CD8-positive, alpha-beta memory T cell (primary cell): ENCODE measurements around the gene ANO1. TPM values are rescaled to one million over a fixed set of nuclear protein-coding genes. Genes with fewer than 3 reads are reported as not detected.

Experiments used
- CTCF ChIA-PET: fragments of 350-600 bp; sonication (Branson Sonifier 250); formaldehyde crosslinking; loops from one replicate; lab custom pipeline; 2021; ENCODE audit warnings: antibody characterized with exemption; lab: Charles Lee
- POLR2A ChIA-PET: fragments of 350-600 bp; sonication (Branson Sonifier 250); formaldehyde crosslinking; loops from one replicate; lab custom pipeline; 2021; ENCODE audit warnings: antibody characterized with exemption; lab: Charles Lee
- DNase-seq, 5 donors: peaks; one replicate each; pipeline versions ENCODE4 v3.0.0 to v3.0.0-alpha.2; 2020 to 2022; ENCODE audit warnings: mixed read lengths in 1 of 5
- H3K27ac ChIP-seq: one replicate; pipeline ENCODE4 v1.7.0; 2013; ENCODE audit warnings: low read depth, mild to moderate bottlenecking, low read length, moderate library complexity
- H3K27me3 ChIP-seq: 2 replicates; pipeline ENCODE4 v1.7.0; 2013; ENCODE audit warnings: low read length, mild to moderate bottlenecking; ENCODE audit not compliant: insufficient read depth, poor library complexity, severe bottlenecking
- H3K36me3 ChIP-seq: 2 replicates; pipeline ENCODE4 v1.7.0; 2013; ENCODE audit warnings: mild to moderate bottlenecking, low read length, moderate library complexity; ENCODE audit not compliant: insufficient read depth
- H3K4me1 ChIP-seq: 2 replicates; pipeline ENCODE4 v1.7.0; 2013; ENCODE audit warnings: mild to moderate bottlenecking, low read length, moderate library complexity; ENCODE audit not compliant: insufficient read depth
- H3K4me3 ChIP-seq: 2 replicates; pipeline ENCODE4 v1.7.0; 2013; ENCODE audit warnings: mild to moderate bottlenecking, low read length
- H3K9me3 ChIP-seq: 2 replicates; pipeline ENCODE4 v1.7.0; 2013; ENCODE audit warnings: mild to moderate bottlenecking, low read length
- H3K27ac Mint-ChIP-seq, 8 donors: one replicate each; pipeline ENCODE4 v1.8.0; 2020 to 2021; ENCODE audit warnings: mixed read lengths in 8 of 8, mild to moderate bottlenecking in 6 of 8, inconsistent platforms in 3 of 8, moderate library complexity in 3 of 8
- H3K27me3 Mint-ChIP-seq, 2 donors: one replicate each; pipeline ENCODE4 v1.8.0; 2020 to 2021; ENCODE audit warnings: mixed read lengths in 2 of 2, mild to moderate bottlenecking in 1 of 2, moderate library complexity in 1 of 2
- H3K36me3 Mint-ChIP-seq, 3 donors: one replicate each; pipeline ENCODE4 v1.8.0; 2020 to 2021; ENCODE audit warnings: mixed read lengths in 3 of 3, inconsistent platforms in 1 of 3, mild to moderate bottlenecking in 1 of 3
- H3K4me1 Mint-ChIP-seq, 3 donors: one replicate each; pipeline ENCODE4 v1.8.0; 2020 to 2021; ENCODE audit warnings: mixed read lengths in 3 of 3, inconsistent platforms in 1 of 3, mild to moderate bottlenecking in 1 of 3
- H3K4me3 Mint-ChIP-seq, 7 donors: one replicate each; pipeline ENCODE4 v1.8.0; 2020 to 2021; ENCODE audit warnings: mixed read lengths in 7 of 7, mild to moderate bottlenecking in 6 of 7, moderate library complexity in 4 of 7, inconsistent platforms in 2 of 7
- H3K9me3 Mint-ChIP-seq, 5 donors: one replicate each; pipeline ENCODE4 v1.8.0; 2020 to 2022; ENCODE audit warnings: mixed read lengths in 5 of 5, mild to moderate bottlenecking in 3 of 5, moderate library complexity in 2 of 5, inconsistent platforms in 1 of 5
- polyA plus RNA-seq: library from polyadenylated mRNA; unstranded; fragments of 300-500 nt; fragmentation: Illumina TruSeq; gene quantifications from one replicate; pipeline ENCODE4 v1.2.3, GENCODE V29; 2021
- total RNA-seq, 2 experiments: library from RNA; stranded (reverse); gene quantifications; one replicate each; pipeline ENCODE4 v1.2.3, GENCODE V29; 2021

The ANO1 gene
- total and polyA plus RNA-seq, 3 experiments from 2014 or later, result not detected

DNA sequence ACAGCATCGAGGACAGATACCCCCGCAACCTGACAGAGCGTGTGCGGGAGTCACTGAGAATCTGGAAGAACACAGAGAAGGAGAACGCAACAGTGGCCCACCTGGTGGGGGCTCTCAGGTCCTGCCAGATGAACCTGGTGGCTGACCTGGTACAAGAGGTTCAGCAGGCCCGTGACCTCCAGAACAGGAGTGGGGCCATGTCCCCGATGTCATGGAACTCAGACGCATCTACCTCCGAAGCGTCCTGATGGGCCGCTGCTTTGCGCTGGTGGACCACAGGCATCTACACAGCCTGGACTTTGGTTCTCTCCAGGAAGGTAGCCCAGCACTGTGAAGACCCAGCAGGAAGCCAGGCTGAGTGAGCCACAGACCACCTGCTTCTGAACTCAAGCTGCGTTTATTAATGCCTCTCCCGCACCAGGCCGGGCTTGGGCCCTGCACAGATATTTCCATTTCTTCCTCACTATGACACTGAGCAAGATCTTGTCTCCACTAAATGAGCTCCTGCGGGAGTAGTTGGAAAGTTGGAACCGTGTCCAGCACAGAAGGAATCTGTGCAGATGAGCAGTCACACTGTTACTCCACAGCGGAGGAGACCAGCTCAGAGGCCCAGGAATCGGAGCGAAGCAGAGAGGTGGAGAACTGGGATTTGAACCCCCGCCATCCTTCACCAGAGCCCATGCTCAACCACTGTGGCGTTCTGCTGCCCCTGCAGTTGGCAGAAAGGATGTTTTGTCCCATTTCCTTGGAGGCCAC lies 128.3 kb downstream of the ANO1 start:
- CTCF ChIA-PET, result interaction anchor here (1.2 to 2.0 kb wide), 3 partner anchors 8 to 10 kb away, joined by 3 to 5 read pairs (median 5); no protein-coding TSS in a partner anchor
- Mint-ChIP-seq H3K27me3 (no peaks in the 10 kb centered on the region), H3K36me3 (peaks cover 6 to 70% (median 14%) of the 10 kb centered on the region in 3 donors), H3K9me3 (no peaks in the 10 kb centered on the region), H3K4me1 (peaks cover 52 to 70% (median 58%) of the 10 kb centered on the region in 3 donors), H3K27ac (peak overlapping the region in 7 of 8 donors; percentile 86 to 99 (median 97)), H3K4me3 (peak overlapping the region in 6 of 7 donors; percentile 23 to 98 (median 82))
- POLR2A ChIA-PET, result no interaction called here
- Histone ChIP-seq H3K36me3 (peaks cover 36% of the 10 kb centered on the region), H3K9me3 (no peaks in the 10 kb centered on the region), H3K27ac (no peak overlapping the region), H3K4me3 (no peak overlapping the region), H3K4me1 (peaks cover 40% of the 10 kb centered on the region), H3K27me3 (no peaks in the 10 kb centered on the region)
- no peak for DNase-seq

DNA sequence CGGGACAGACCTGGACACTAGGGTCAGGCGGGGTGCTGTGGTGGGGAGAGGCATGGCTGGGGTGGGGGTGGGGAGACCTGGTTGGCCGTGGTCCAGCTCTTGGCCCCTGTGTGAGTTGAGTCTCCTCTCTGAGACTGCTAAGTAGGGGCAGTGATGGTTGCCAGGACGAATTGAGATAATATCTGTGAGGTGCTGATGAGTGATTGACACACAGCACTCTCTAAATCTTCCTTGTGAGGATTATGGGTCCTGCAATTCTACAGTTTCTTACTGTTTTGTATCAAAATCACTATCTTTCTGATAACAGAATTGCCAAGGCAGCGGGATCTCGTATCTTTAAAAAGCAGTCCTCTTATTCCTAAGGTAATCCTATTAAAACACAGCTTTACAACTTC lies 128.9 kb downstream of the ANO1 start:
- Histone ChIP-seq H3K36me3 (peaks cover 36% of the 10 kb centered on the region), H3K4me3 (no peak overlapping the region), H3K4me1 (peaks cover 40% of the 10 kb centered on the region), H3K27ac (no peak overlapping the region), H3K9me3 (no peaks in the 10 kb centered on the region), H3K27me3 (no peaks in the 10 kb centered on the region)
- Mint-ChIP-seq H3K27me3 (no peaks in the 10 kb centered on the region), H3K27ac (peak overlapping the region in 6 of 8 donors; percentile 43 to 69 (median 58)), H3K4me3 (peak overlapping the region in 1 of 7 donors; percentile 61), H3K36me3 (peaks cover 6 to 70% (median 14%) of the 10 kb centered on the region in 3 donors), H3K9me3 (no peaks in the 10 kb centered on the region), H3K4me1 (peaks cover 52 to 70% (median 58%) of the 10 kb centered on the region in 3 donors)
- POLR2A ChIA-PET, result no interaction called here
- CTCF ChIA-PET, result interaction anchor here (1.4 to 2.0 kb wide), 2 partner anchors 9 to 11 kb away, joined by 5 read pairs; no protein-coding TSS in a partner anchor
- no peak for DNase-seq

DNA sequence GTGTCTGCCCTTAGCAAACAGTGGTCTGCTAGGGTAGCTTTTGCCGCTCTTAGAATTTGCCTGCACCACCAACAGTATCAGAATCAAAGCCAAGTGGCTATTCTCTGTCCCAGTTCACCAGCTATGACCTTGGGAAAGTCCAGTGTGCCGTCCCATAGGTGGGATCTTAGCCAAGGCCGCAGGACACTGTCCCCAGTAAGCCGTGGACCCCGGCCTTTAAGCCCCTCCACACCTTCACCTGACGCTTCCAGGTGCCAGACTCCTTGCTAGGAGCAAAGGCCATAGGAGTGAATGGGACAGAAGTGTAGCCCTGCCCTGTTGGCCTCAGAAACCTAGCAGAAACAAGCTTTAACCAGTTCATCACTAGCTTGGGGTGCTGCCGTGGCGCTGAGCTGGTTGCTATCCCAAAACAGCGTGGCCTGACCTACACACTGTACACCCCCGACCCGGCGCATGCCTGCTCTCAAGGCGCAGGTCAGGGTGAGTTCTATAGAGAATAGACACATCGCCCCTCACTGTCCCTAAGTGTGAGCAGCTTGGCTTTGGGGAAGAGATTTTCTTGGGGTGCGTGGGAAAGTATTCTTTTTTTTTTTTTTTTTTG lies 129.5 kb downstream of the ANO1 start:
- no peak overlapping the region for H3K4me3 ChIP-seq
- no peaks in the 10 kb centered on the region for H3K27me3 ChIP-seq
- peaks cover 6 to 70% (median 14%) of the 10 kb centered on the region in 3 donors for H3K36me3 Mint-ChIP-seq
- POLR2A ChIA-PET, result interaction anchor here (0.6 kb wide), 1 partner anchor 69 kb away, joined by 3 read pairs; no protein-coding TSS in a partner anchor
- no peaks in the 10 kb centered on the region for H3K9me3 Mint-ChIP-seq
- peaks cover 38% of the 10 kb centered on the region for H3K4me1 ChIP-seq
- peaks cover 36% of the 10 kb centered on the region for H3K36me3 ChIP-seq
- H3K27me3 Mint-ChIP-seq, result no peaks in the 10 kb centered on the region
- no peak for DNase-seq
- H3K9me3 ChIP-seq, result no peaks in the 10 kb centered on the region
- H3K4me1 Mint-ChIP-seq, result peaks cover 50 to 68% (median 57%) of the 10 kb centered on the region in 3 donors
- peak overlapping the region in 1 of 7 donors; percentile 61 for H3K4me3 Mint-ChIP-seq
- H3K27ac ChIP-seq, result no peak overlapping the region
- peak overlapping the region; percentile 9 to 69 (median 57) for H3K27ac Mint-ChIP-seq
- CTCF ChIA-PET, result interaction anchor here (1.4 to 2.0 kb wide), 2 partner anchors 10 to 11 kb away, joined by 5 read pairs; no protein-coding TSS in a partner anchor

DNA sequence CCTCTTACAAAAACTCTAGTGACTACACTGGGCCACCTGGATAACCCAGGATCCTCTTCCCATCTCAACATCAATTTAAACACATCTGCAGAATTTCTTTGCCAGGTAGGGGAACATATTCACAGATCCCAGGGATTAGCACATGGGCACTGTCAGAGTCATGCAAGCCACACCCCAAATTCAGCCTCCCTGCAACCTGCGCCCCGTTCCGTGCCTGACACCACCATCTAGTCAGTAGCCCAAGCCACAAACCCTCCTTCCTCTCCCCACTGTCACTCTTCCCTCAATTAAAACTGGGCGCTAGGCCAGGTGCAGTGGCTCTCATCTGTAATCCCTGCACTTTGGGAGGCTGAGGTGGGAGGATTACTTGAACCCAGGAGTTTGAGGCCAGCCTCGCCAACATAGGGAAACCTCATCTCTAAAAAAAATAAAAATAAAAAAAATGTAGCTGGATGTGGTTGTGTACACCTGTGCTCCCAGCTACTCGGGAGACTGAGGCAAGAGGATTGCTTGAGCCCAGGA lies 131.3 kb downstream of the ANO1 start:
- Mint-ChIP-seq H3K27ac (peak overlapping the region in 6 of 8 donors; percentile 39 to 86 (median 73)), H3K9me3 (no peaks in the 10 kb centered on the region), H3K27me3 (no peaks in the 10 kb centered on the region), H3K4me1 (peaks cover 42 to 57% (median 45%) of the 10 kb centered on the region in 3 donors), H3K36me3 (peaks cover 6 to 58% (median 14%) of the 10 kb centered on the region in 3 donors), H3K4me3 (peak overlapping the region in 1 of 7 donors; percentile 59)
- Histone ChIP-seq H3K4me3 (no peak overlapping the region), H3K27ac (no peak overlapping the region), H3K9me3 (no peaks in the 10 kb centered on the region), H3K4me1 (peaks cover 30% of the 10 kb centered on the region), H3K27me3 (no peaks in the 10 kb centered on the region), H3K36me3 (peaks cover 36% of the 10 kb centered on the region)
- CTCF ChIA-PET, result no interaction called here
- POLR2A ChIA-PET, result no interaction called here
- no peak for DNase-seq

DNA sequence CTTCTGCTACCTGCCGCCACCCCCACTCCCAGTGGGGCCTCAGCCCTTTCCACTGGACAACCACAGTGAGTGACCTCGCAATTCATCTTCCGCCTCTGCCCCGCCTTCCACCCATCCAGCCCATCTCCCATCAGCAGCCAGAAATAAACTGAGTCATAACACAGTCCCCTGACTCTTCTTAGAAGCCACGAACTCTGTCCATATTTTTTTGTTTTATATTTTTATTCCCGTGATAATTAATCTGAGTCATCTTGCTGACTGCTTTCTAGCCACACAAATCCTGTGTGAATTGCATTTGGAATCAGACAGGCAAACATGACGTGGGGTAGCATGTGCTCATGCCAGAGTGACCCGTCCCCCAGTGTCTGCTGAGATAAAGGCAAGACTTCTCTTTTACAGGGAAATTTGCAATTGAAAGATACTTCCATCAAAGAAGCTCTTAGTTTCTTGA lies 132.0 kb downstream of the ANO1 start:
- ChIA-PET POLR2A (no interaction called here), CTCF (no interaction called here)
- no peak overlapping the region for H3K27ac ChIP-seq
- DNase-seq, result no peak
- H3K27ac Mint-ChIP-seq, result peak overlapping the region in 7 of 8 donors; percentile 21 to 86 (median 49)
- H3K4me1 ChIP-seq, result peaks cover 23% of the 10 kb centered on the region
- H3K9me3 ChIP-seq, result no peaks in the 10 kb centered on the region
- H3K27me3 ChIP-seq, result no peaks in the 10 kb centered on the region
- peaks cover 6 to 52% (median 14%) of the 10 kb centered on the region in 3 donors for H3K36me3 Mint-ChIP-seq
- H3K4me1 Mint-ChIP-seq, result peaks cover 36 to 51% (median 39%) of the 10 kb centered on the region in 3 donors
- peaks cover 32% of the 10 kb centered on the region for H3K36me3 ChIP-seq
- H3K9me3 Mint-ChIP-seq, result no peaks in the 10 kb centered on the region
- no peaks in the 10 kb centered on the region for H3K27me3 Mint-ChIP-seq
- H3K4me3 Mint-ChIP-seq, result peak overlapping the region in 1 of 7 donors; percentile 75
- H3K4me3 ChIP-seq, result no peak overlapping the region

DNA sequence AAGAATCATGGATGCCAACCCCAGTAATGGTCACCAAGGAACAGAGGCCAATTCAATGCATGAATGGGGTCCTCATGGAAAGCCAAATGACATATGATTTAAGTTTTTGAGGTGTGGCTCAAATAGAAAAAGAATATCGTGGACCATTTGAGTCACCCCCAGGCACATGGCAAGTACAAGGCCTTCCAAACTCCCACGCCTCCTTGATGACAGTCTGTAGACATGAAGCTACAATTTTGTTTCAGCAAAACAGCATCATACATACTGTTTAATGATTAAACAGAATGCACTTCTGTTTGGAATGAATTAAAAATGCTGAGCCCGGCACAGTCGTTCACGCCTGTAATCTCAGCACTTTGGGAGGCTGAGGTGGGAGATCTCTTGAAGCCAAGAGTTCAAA lies 132.4 kb downstream of the ANO1 start:
- Mint-ChIP-seq H3K9me3 (no peaks in the 10 kb centered on the region), H3K27ac (peak overlapping the region in 3 of 8 donors; percentile 43 to 86 (median 85)), H3K36me3 (peaks cover 6 to 48% (median 14%) of the 10 kb centered on the region in 3 donors), H3K4me3 (no peak overlapping the region), H3K4me1 (peaks cover 31 to 46% (median 34%) of the 10 kb centered on the region in 3 donors), H3K27me3 (no peaks in the 10 kb centered on the region)
- H3K36me3 ChIP-seq, result peaks cover 27% of the 10 kb centered on the region
- CTCF ChIA-PET, result no interaction called here
- H3K27ac ChIP-seq, result no peak overlapping the region
- H3K4me3 ChIP-seq, result no peak overlapping the region
- no peak for DNase-seq
- POLR2A ChIA-PET, result no interaction called here
- no peaks in the 10 kb centered on the region for H3K9me3 ChIP-seq
- peaks cover 19% of the 10 kb centered on the region for H3K4me1 ChIP-seq
- no peaks in the 10 kb centered on the region for H3K27me3 ChIP-seq

DNA sequence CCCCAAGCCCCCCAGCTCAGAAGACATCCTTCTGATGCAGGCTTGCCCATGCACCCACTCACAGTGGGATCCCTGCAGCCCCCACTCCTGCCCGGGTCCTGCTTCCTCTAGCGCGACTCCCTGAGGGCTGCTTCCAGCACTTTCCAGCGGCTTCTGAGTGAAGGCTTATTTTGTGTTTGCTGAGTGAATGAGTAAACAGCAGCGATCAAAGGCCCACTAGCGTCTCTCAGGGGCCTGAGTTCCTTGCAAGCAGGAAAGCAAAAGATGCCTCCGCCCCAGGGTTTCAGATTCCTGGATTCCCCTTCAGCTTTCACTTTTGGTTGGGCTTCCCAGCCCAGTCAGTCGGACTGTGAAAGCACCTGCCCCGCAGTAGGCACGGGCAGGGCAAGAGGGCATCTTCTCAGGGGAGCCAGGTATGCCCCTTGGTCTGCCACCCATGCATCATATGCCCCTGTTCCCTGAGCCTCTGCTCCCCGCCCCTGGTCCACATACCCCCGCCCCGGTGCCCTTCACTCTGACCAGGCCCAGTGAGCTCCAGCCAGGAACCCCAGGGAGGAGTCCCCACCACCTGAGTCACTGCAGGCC lies 134.2 kb downstream of the ANO1 start:
- no peaks in the 10 kb centered on the region for H3K27me3 ChIP-seq
- H3K27me3 Mint-ChIP-seq, result peaks cover 0 to 1% of the 10 kb centered on the region in 2 donors
- CTCF ChIA-PET, result interaction anchor here (1.1 kb wide), 1 partner anchor 9 kb away, joined by 3 read pairs; the partner anchor contains the start of gene FADD

More for the DNA sequence above, 134.2 kb downstream of the ANO1 start:
- Mint-ChIP-seq H3K4me3 (peak overlapping the region in 1 of 7 donors; percentile 19), H3K9me3 (no peaks in the 10 kb centered on the region), H3K27ac (peak overlapping the region in 1 of 8 donors; percentile 78), H3K36me3 (peaks cover 6 to 30% (median 8%) of the 10 kb centered on the region in 3 donors), H3K4me1 (peaks cover 17 to 28% (median 19%) of the 10 kb centered on the region in 3 donors)
- Histone ChIP-seq H3K4me3 (no peak overlapping the region), H3K9me3 (no peaks in the 10 kb centered on the region), H3K27ac (no peak overlapping the region), H3K4me1 (peaks cover 4% of the 10 kb centered on the region), H3K36me3 (peaks cover 15% of the 10 kb centered on the region)
- DNase-seq, result no peak
- POLR2A ChIA-PET, result no interaction called here
